OCI-LY7 (cell line): ENCODE results near the gene BORCS8. TPM values are rescaled to one million over a fixed set of nuclear protein-coding genes. Genes with fewer than 3 reads are reported as not detected.

Experiments used
- BruUV-seq: library from RNA; stranded (reverse); fragments of 400-500 nt; replicated peaks from 2 replicates; lab custom pipeline; 2021; lab: Mats Ljungman, UMichigan
- CTCF ChIA-PET: fragments of 300-600 bp; sonication (Branson Sonifier 250); formaldehyde crosslinking; loops from one replicate; lab custom pipeline; 2022; ENCODE audit warnings: antibody characterized with exemption; ENCODE audit not compliant: unreplicated experiment; lab: Charles Lee
- POLR2A ChIA-PET: fragments of 300-600 bp; sonication (Branson Sonifier 250); formaldehyde crosslinking; loops from one replicate; lab custom pipeline; 2022; ENCODE audit warnings: antibody characterized with exemption; lab: Charles Lee
- DNase-seq: peaks from one replicate; pipeline ENCODE4 v3.0.0-alpha.2; 2015; ENCODE audit warnings: low spot score
- H2AFZ ChIP-seq: fragments of 200-600 bp; sonication (generic), shearing (Covaris generic); 2 replicates; pipeline ENCODE4 v1.6.1; 2014; ENCODE audit warnings: mild to moderate bottlenecking, antibody characterized with exemption, low read length, moderate library complexity
- H3K27ac ChIP-seq: fragments of 200-600 bp; sonication (generic); 2 replicates; pipeline ENCODE4 v1.5.1; 2014; ENCODE audit warnings: mixed run types, low read depth, mild to moderate bottlenecking, moderate library complexity, low read length, inconsistent platforms; ENCODE audit not compliant: poor library complexity, severe bottlenecking
- H3K36me3 ChIP-seq: fragments of 200-600 bp; sonication (generic); 2 replicates; pipeline ENCODE4 v1.6.1; 2014; ENCODE audit warnings: mild to moderate bottlenecking, antibody characterized with exemption, low read length, moderate library complexity, mixed read lengths; ENCODE audit not compliant: insufficient read depth
- H3K4me1 ChIP-seq: fragments of 200-600 bp; sonication (generic); 2 replicates; pipeline ENCODE4 v1.5.1; 2014; ENCODE audit warnings: mild to moderate bottlenecking, low read length; ENCODE audit not compliant: insufficient read depth, poor library complexity, severe bottlenecking
- H3K4me2 ChIP-seq: fragments of 200-600 bp; sonication (generic); 2 replicates; pipeline ENCODE4 v1.6.1; 2014; ENCODE audit warnings: mild to moderate bottlenecking, low read length
- H3K4me3 ChIP-seq: fragments of 200-600 bp; sonication (generic); 2 replicates; pipeline ENCODE4 v1.5.1; 2014; ENCODE audit warnings: mild to moderate bottlenecking, low read depth, low read length; ENCODE audit not compliant: poor library complexity, severe bottlenecking
- H3K79me2 ChIP-seq: fragments of 200-600 bp; sonication (generic); 2 replicates; pipeline ENCODE4 v1.6.1; 2016; ENCODE audit warnings: low read depth, mild to moderate bottlenecking, low read length, moderate library complexity, mixed read lengths; ENCODE audit not compliant: insufficient read depth
- H3K9me2 ChIP-seq: fragments of 200-600 bp; sonication (generic); 2 replicates; pipeline ENCODE4 v1.6.1; 2016; ENCODE audit warnings: mild to moderate bottlenecking, low read length, mixed read lengths; ENCODE audit not compliant: insufficient read depth
- H3K9me3 ChIP-seq: fragments of 200-600 bp; sonication (generic); 2 replicates; pipeline ENCODE4 v1.6.1; 2014; ENCODE audit warnings: mild to moderate bottlenecking, mixed run types, low read length, mixed read lengths
- H4K20me1 ChIP-seq: fragments of 200-600 bp; sonication (generic); 2 replicates; pipeline ENCODE4 v1.6.1; 2014; ENCODE audit warnings: mild to moderate bottlenecking, antibody characterized with exemption, low read length, moderate library complexity, mixed read lengths; ENCODE audit not compliant: insufficient read depth
- CTCF ChIP-seq: fragments of 200-600 bp; sonication (generic); conservative IDR thresholded peaks from 2 replicates; pipeline ENCODE4 v1.5.1; 2014; ENCODE audit warnings: mild to moderate bottlenecking, antibody characterized with exemption, low read length, moderate library complexity, mixed read lengths
- EZH2phosphoT487 ChIP-seq: fragments of 200-600 bp; sonication (generic); IDR thresholded peaks from 2 replicates; pipeline ENCODE4 v1.6.1; 2018; ENCODE audit warnings: low read depth, borderline replicate concordance, mild to moderate bottlenecking, mixed run types, antibody characterized with exemption, low read length, moderate library complexity, mixed read lengths
- intact Hi-C: fragments of 100-400 bp; cut with micrococcal nuclease; formaldehyde crosslinking; loops from one replicate; pipeline ENCODE4 v1.10.0; 2022; ENCODE audit not compliant: unreplicated experiment
- total RNA-seq, 2 experiments: library from RNA; depleted of rRNA in 1 of 2; stranded (reverse); fragments of >200 nt in 1 of 2; shearing (Covaris generic) in 1 of 2; gene quantifications; 2 replicates each; pipeline ENCODE4 v1.2.3, GENCODE V29; 2014 to 2022

Gene BORCS8
- total RNA-seq, 2 experiments from 2014 or later, result 39.8 to 40.2 TPM

GRCh38 chr19:19186742-19187141 lies 5.2 kb downstream of the BORCS8 start:
- Histone ChIP-seq H2AFZ (no peak overlapping the region), H3K27ac (no peak overlapping the region), H3K36me3 (peaks cover 51% of the 10 kb centered on the region), H3K4me2 (no peak overlapping the region), H3K9me2 (no peaks in the 10 kb centered on the region), H3K9me3 (no peaks in the 10 kb centered on the region), H3K79me2 (peaks cover 21% of the 10 kb centered on the region), H3K4me3 (no peak overlapping the region), H3K4me1 (peaks cover 15% of the 10 kb centered on the region), H4K20me1 (no peaks in the 10 kb centered on the region)
- no TSS peak for BruUV-seq
- intact Hi-C loops, result loop anchor here (1.0 kb wide), 1 partner anchor 39 kb away; no protein-coding TSS in a partner anchor
- CTCF ChIA-PET, result no interaction called here
- TF ChIP-seq EZH2phosphoT487, result no peak
- no peak for TF ChIP-seq CTCF
- DNase-seq, result no peak
- POLR2A ChIA-PET, result no interaction called here

GRCh38 chr19:19185853-19186740 lies 5.9 kb downstream of the BORCS8 start:
- H3K4me1 ChIP-seq, result peaks cover 12% of the 10 kb centered on the region
- no peaks in the 10 kb centered on the region for H3K9me2 ChIP-seq
- ChIA-PET CTCF (no interaction called here), POLR2A (no interaction called here)
- BruUV-seq, result no TSS peak
- no peak overlapping the region for H3K27ac ChIP-seq
- intact Hi-C loops, result loop anchor here (1.0 kb wide), 1 partner anchor 39 kb away; no protein-coding TSS in a partner anchor
- H4K20me1 ChIP-seq, result no peaks in the 10 kb centered on the region
- peaks cover 57% of the 10 kb centered on the region for H3K36me3 ChIP-seq
- H3K9me3 ChIP-seq, result no peaks in the 10 kb centered on the region
- DNase-seq, result peak; percentile 64
- peak; percentile 80 for TF ChIP-seq CTCF
- TF ChIP-seq EZH2phosphoT487, result no peak
- H3K79me2 ChIP-seq, result peaks cover 15% of the 10 kb centered on the region
- H2AFZ ChIP-seq, result no peak overlapping the region
- no peak overlapping the region for H3K4me3 ChIP-seq
- no peak overlapping the region for H3K4me2 ChIP-seq
